ENCODE data around the gene SPRY1.

DNA sequence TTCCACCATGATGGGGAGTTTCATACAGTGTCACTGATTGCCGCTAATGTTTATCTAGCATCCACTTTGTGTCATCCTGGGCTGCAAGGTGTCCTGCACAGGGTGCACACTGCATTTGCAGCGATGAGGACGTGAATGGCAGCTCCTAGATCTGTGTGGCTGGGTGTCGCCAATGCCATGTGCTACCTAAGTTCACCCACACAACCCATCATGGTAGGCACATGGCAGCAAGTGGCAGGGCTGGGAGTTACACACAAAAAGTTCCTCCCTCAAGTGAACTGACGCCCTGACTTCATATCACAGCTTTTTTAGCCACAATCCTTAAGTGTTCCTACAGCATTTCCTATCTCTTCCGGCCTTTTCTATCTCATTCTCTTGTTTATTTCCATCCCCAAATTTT is 45.9 kb upstream of the SPRY1 start:
- no peak for TF ChIP-seq EP300 (IDR thresholded peaks at IDR 0.05; ENCODE audit: borderline replicate concordance)
- TF ChIP-seq FOXM1 (IDR thresholded peaks at IDR 0.05; ENCODE audit: borderline replicate concordance, low read depth), result no peak

Data from Ishikawa (cell line).